Astrocyte (in vitro differentiated cells and primary cell): ENCODE measurements around the gene MYBPHL.

Source experiments
- EZH2 ChIP-seq: IDR thresholded peaks from 2 replicates; pipeline ENCODE4 v1.6.1; 2012; ENCODE audit warnings: mild to moderate bottlenecking, low read length, inconsistent platforms; ENCODE audit not compliant: insufficient read depth
- TF ChIP-seq, protein P1 (sequence below): IDR thresholded peaks from 2 replicates; pipeline ENCODE4 v1.5.1; 2011; ENCODE audit warnings: low read depth, mild to moderate bottlenecking, inconsistent platforms, low read length, moderate library complexity; ENCODE audit not compliant: insufficient read depth

DNA sequence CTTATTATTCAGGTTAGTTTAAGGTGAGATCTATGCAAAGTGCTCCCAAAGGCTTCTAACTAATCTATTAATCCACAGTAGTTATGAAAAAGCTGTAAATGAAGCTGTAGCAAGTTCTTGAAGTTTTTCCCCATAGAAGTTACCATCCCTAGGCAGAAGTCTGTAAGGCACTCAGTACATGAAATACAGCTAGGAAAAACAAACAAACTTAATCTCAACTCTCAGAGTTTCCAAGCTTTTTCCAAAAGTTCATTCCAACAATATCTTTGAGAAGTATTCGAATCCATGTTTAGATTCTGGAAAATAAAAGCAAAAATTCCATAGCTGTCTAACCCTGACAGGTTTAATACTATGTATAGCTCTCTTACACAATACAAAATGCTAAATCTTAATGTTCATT, 49.7 kb upstream of the MYBPHL start:
- TF ChIP-seq, protein P1, sequence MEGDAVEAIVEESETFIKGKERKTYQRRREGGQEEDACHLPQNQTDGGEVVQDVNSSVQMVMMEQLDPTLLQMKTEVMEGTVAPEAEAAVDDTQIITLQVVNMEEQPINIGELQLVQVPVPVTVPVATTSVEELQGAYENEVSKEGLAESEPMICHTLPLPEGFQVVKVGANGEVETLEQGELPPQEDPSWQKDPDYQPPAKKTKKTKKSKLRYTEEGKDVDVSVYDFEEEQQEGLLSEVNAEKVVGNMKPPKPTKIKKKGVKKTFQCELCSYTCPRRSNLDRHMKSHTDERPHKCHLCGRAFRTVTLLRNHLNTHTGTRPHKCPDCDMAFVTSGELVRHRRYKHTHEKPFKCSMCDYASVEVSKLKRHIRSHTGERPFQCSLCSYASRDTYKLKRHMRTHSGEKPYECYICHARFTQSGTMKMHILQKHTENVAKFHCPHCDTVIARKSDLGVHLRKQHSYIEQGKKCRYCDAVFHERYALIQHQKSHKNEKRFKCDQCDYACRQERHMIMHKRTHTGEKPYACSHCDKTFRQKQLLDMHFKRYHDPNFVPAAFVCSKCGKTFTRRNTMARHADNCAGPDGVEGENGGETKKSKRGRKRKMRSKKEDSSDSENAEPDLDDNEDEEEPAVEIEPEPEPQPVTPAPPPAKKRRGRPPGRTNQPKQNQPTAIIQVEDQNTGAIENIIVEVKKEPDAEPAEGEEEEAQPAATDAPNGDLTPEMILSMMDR = no peak
- no peak for TF ChIP-seq EZH2
